Smooth muscle cell (in vitro differentiated cells): Measurements from ENCODE around the gene NR5A1. TPM values are rescaled to one million over a fixed set of nuclear protein-coding genes. Genes with fewer than 3 reads are reported as not detected.
A peak's percentile ranks its signal among the peaks of the same experiment; 100 is the strongest.

Experiments used
- DNase-seq: peaks from one replicate; lab custom pipeline; 2025; ENCODE audit not compliant: unreplicated experiment; lab: John Stamatoyannopoulos, UW
- H2AFZ ChIP-seq: fragments of 200-600 bp; sonication (generic); 2 replicates; pipeline ENCODE4 v1.6.0; 2016; ENCODE audit warnings: antibody characterized with exemption, low read depth, mild to moderate bottlenecking
- H3F3A ChIP-seq: fragments of 200-600 bp; sonication (generic); 2 replicates; pipeline ENCODE4 v1.6.0; 2017; ENCODE audit warnings: antibody characterized with exemption, low read depth
- H3K27ac ChIP-seq: fragments of 200-600 bp; sonication (generic); 2 replicates; pipeline ENCODE4 v1.5.1; 2016; ENCODE audit warnings: low read depth, mild to moderate bottlenecking
- H3K27me3 ChIP-seq: fragments of 200-600 bp; sonication (generic); 2 replicates; pipeline ENCODE4 v1.6.1; 2016; ENCODE audit warnings: low read depth, mild to moderate bottlenecking
- H3K36me3 ChIP-seq: fragments of 200-600 bp; sonication (generic); 2 replicates; pipeline ENCODE4 v1.5.1; 2016; ENCODE audit warnings: low read depth
- H3K4me1 ChIP-seq: fragments of 200-600 bp; sonication (generic); 2 replicates; pipeline ENCODE4 v1.5.1; 2016; ENCODE audit warnings: low read depth
- H3K4me2 ChIP-seq: fragments of 200-600 bp; sonication (generic); 2 replicates; pipeline ENCODE4 v1.6.0; 2016; ENCODE audit warnings: mild to moderate bottlenecking
- H3K4me3 ChIP-seq: fragments of 200-600 bp; sonication (generic); 2 replicates; pipeline ENCODE4 v1.5.1; 2016; ENCODE audit warnings: mild to moderate bottlenecking
- H3K79me2 ChIP-seq: fragments of 200-600 bp; sonication (generic); 2 replicates; pipeline ENCODE4 v1.6.0; 2016; ENCODE audit warnings: low read depth, mild to moderate bottlenecking
- H3K9ac ChIP-seq: fragments of 200-600 bp; sonication (generic); 2 replicates; pipeline ENCODE4 v1.6.0; 2016; ENCODE audit warnings: low read depth
- H3K9me3 ChIP-seq: fragments of 200-600 bp; sonication (generic); replicated peaks from 2 replicates; pipeline ENCODE4 v1.5.1; 2016; ENCODE audit warnings: low read depth
- H4K20me1 ChIP-seq: fragments of 200-600 bp; sonication (generic); 2 replicates; pipeline ENCODE4 v1.6.0; 2016; ENCODE audit warnings: low read depth
- WGBS: methylation state at CpG from one replicate; pipeline ENCODE4 v1.1.7; 2016; ENCODE audit warnings: low lambda C conversion rate; 5-methylcytosine and 5-hydroxymethylcytosine counted together
- polyA plus RNA-seq: library from polyadenylated mRNA; unstranded; fragments of >200 nt; fragmentation: Nextera tagmentation; extraction: Ambion mirVana; gene quantifications from 2 replicates; pipeline ENCODE4 v1.2.1, GENCODE V29; 2016
- total RNA-seq: library from RNA; depleted of rRNA; stranded (reverse); fragments of >200 nt; gene quantifications from 2 replicates; pipeline ENCODE4 v1.2.3, GENCODE V29; 2014
- TF ChIP-seq, protein P1 (sequence below): fragments of 200-600 bp; sonication (generic); IDR thresholded peaks from 2 replicates; pipeline ENCODE4 v1.5.1; 2017; ENCODE audit warnings: borderline replicate concordance, mild to moderate bottlenecking, antibody characterized with exemption; ENCODE audit not compliant: insufficient read depth, poor library complexity, severe bottlenecking

The NR5A1 gene
- total and polyA plus RNA-seq, 2 experiments from 2014 or later, result not detected

DNA sequence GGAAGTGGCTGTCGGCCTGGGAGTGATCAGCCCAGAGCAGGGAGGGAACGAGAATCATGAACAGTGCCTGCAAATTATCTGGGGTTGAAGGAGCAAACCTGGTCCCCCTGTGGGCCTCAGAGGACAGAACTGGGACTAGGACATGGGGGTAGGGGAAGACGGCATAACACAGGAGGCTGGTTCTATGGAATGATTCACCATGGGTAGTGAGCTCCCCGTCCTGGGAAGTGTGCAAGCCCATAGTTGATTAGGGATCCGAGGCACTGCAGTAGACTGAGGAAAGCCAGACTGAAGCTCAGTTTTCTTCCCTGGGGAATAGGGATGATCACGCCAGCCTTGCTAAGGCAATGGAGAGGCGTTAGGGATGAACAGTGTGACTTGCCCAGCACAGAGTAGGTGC lies 51.4 kb downstream of the NR5A1 start:
- Histone ChIP-seq H3F3A (no peaks in the 10 kb centered on the region), H4K20me1 (no peaks in the 10 kb centered on the region), H3K79me2 (no peaks in the 10 kb centered on the region), H3K4me3 (no peak overlapping the region), H3K9ac (no peak overlapping the region), H3K27me3 (peaks cover 29% of the 10 kb centered on the region), H3K4me1 (peaks cover 3% of the 10 kb centered on the region), H3K4me2 (no peak overlapping the region), H3K36me3 (no peaks in the 10 kb centered on the region), H3K9me3 (no peaks in the 10 kb centered on the region), H2AFZ (no peak overlapping the region), H3K27ac (no peak overlapping the region)
- TF ChIP-seq, protein P1, sequence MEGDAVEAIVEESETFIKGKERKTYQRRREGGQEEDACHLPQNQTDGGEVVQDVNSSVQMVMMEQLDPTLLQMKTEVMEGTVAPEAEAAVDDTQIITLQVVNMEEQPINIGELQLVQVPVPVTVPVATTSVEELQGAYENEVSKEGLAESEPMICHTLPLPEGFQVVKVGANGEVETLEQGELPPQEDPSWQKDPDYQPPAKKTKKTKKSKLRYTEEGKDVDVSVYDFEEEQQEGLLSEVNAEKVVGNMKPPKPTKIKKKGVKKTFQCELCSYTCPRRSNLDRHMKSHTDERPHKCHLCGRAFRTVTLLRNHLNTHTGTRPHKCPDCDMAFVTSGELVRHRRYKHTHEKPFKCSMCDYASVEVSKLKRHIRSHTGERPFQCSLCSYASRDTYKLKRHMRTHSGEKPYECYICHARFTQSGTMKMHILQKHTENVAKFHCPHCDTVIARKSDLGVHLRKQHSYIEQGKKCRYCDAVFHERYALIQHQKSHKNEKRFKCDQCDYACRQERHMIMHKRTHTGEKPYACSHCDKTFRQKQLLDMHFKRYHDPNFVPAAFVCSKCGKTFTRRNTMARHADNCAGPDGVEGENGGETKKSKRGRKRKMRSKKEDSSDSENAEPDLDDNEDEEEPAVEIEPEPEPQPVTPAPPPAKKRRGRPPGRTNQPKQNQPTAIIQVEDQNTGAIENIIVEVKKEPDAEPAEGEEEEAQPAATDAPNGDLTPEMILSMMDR, result no peak
- DNase-seq, result no peak
- 84% methylated on average over 7 of the region's 7 CpGs for WGBS

DNA sequence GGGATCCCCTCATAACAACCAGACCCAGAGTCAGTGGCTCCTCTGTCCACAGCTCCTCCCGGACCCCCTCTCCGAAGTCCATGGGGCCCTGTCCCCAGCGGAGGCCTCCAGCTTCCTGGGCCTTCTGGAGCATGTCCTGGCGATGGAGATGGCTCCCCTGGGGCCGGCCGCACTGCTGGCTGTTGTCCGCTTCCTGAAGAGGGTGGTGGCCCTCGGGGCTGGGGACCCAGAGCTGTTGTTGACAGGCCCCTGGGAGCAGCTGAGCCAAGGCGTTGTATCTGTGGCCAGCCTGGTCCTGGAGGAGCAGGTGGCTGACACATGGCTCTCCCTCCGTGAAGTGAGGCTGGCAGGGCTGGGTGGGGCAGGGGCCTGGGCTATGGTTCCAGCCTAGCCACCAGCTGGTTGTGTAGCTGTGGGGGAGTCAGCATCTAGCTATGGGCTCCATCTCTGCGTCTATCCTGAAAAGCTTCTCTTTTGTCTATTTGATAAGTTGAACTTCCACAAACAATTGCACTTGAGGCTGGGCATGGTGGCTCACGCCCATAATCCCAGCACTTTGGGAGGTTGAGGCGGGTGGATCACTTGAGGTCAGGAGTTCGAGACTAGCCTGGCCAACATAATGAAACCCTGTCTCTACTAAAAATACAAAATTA lies 52.3 kb downstream of the NR5A1 start:
- Histone ChIP-seq H3K79me2 (no peaks in the 10 kb centered on the region), H3K4me2 (no peak overlapping the region), H3K9me3 (no peaks in the 10 kb centered on the region), H3K36me3 (no peaks in the 10 kb centered on the region), H3K4me1 (peaks cover 8% of the 10 kb centered on the region), H3K27me3 (peaks cover 36% of the 10 kb centered on the region), H4K20me1 (no peaks in the 10 kb centered on the region), H3K4me3 (no peak overlapping the region), H3F3A (no peaks in the 10 kb centered on the region), H2AFZ (no peak overlapping the region), H3K9ac (no peak overlapping the region), H3K27ac (no peak overlapping the region)
- DNase-seq, result no peak
- TF ChIP-seq, protein P1, result no peak
- 94% methylated on average over 14 of the region's 14 CpGs for WGBS

DNA sequence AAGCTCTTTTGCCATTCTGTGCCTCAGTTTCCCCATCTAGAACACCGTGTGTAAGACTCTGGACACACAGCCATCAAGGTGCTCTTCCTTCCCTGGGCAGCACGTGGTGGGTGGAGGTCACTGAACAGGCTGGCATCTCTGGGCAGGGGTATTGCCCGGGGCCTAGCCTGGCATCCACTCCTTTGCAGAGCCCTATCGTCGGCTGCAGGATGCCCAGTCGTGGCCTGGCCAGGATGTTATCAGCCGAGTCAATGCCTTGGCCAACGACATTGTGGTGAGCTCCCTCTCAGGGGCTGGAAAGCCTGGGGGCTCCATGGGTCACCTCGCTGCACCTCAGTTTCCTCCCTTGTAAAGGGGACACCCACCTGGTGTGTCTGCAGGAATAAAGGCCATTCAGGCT lies 52.9 kb downstream of the NR5A1 start:
- no peak for DNase-seq
- Histone ChIP-seq H3F3A (no peaks in the 10 kb centered on the region), H3K9ac (no peak overlapping the region), H3K4me2 (no peak overlapping the region), H3K27ac (no peak overlapping the region), H2AFZ (no peak overlapping the region), H3K79me2 (no peaks in the 10 kb centered on the region), H3K27me3 (peaks cover 36% of the 10 kb centered on the region), H3K9me3 (no peaks in the 10 kb centered on the region), H3K4me1 (peaks cover 8% of the 10 kb centered on the region), H3K36me3 (no peaks in the 10 kb centered on the region), H3K4me3 (no peak overlapping the region), H4K20me1 (no peaks in the 10 kb centered on the region)
- WGBS, result 93% methylated on average over 9 of the region's 9 CpGs
- TF ChIP-seq, protein P1, result no peak

DNA sequence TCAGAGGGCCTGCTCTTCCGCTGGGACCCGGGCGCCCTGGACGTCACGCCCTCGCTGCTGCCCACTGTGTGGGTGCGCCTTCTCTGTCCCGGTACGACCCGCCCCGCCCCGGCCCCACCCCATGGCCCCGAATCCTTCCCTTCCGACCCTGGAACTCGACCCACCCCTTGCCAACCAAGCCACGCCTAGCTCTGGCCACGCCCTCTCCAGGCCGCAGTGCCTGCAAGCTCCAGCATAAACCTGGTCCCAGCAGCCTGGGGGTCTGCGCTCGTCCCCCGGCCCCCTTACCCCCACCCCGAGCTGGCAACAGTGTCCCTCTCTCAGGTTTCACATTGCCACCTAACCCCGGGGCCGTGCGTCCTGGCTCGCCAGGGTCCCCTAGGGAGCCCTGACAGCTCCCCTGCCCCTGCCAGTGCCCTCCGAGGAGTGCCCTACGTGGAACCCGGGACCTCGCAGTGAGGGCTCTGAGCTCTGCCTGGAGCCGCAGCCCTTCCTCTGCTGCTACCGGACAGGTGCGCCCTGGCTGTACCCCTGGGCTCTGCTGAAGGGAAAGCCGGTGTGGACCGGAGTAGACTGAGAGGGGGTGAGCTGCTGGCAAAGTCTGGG lies 53.5 kb downstream of the NR5A1 start:
- H3F3A ChIP-seq, result no peaks in the 10 kb centered on the region
- WGBS, result 50% methylated on average over 27 of the region's 35 CpGs
- no peaks in the 10 kb centered on the region for H3K36me3 ChIP-seq
- H3K9ac ChIP-seq, result no peak overlapping the region
- H3K79me2 ChIP-seq, result no peaks in the 10 kb centered on the region
- H3K27ac ChIP-seq, result no peak overlapping the region
- H4K20me1 ChIP-seq, result no peaks in the 10 kb centered on the region
- no peak for DNase-seq
- TF ChIP-seq, protein P1, result no peak
- H3K4me3 ChIP-seq, result peak overlapping the region; percentile 26
- no peaks in the 10 kb centered on the region for H3K9me3 ChIP-seq
- peaks cover 8% of the 10 kb centered on the region for H3K4me1 ChIP-seq
- H3K4me2 ChIP-seq, result peak overlapping the region; percentile 78
- H3K27me3 ChIP-seq, result peaks cover 36% of the 10 kb centered on the region
- no peak overlapping the region for H2AFZ ChIP-seq
